NCI-H510A (cell line): ENCODE data around the gene HOMEZ.

ENCODE experiments used
- DNase-seq: peaks from one replicate; lab custom pipeline; 2025; lab: John Stamatoyannopoulos, UW

Gene HOMEZ

GRCh38 chr14:23307687-23308644, 22.0 kb upstream of the HOMEZ start:
- DNase-seq, result no peak

GRCh38 chr14:23307146-23307530, 21.2 kb upstream of the HOMEZ start:
- DNase-seq, result no peak

DNA sequence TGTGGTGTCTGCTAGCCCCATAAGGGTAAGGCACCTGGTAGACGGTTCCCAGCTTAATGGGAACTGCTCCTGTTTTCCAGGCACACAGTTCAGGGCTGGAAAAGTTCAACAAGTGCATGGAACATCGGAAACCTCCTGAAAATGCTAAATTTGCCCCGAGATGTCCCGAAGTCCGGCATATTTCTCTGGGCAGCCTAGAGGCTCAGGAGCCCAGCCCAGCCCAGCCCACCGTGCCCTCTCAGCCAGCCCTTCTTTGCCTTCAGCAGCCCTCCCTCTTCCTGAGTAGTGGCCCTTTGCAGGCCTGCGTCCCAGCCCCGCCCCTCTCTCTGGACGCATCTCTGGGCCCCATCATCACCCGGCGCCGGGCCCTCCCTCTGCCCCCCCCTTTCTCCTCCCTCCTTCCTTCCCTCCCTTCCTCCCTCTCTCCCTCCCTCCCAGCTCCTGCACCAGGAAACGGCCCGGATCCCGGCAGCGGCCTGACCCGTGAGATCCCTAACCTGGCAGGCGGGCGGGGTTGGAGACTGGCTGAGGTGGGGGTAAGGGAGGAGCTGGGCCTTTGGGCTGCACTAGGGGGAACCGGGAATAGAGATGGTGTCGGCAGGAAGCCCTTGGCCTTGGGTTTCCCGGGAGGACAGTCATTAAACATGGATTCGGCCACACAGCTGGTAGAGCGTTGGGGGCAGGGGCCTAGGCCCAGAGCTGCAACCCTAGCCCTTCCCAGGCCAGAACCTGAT, 20.6 kb upstream of the HOMEZ start, which contains the start of gene BCL2L2:
Gene BCL2L2 (plus strand): TSS at position 422 of the 734 bp plus-strand sequence. CDS start 935 bp downstream, outside the sequence.
- DNase-seq, result peak; percentile 95

DNA sequence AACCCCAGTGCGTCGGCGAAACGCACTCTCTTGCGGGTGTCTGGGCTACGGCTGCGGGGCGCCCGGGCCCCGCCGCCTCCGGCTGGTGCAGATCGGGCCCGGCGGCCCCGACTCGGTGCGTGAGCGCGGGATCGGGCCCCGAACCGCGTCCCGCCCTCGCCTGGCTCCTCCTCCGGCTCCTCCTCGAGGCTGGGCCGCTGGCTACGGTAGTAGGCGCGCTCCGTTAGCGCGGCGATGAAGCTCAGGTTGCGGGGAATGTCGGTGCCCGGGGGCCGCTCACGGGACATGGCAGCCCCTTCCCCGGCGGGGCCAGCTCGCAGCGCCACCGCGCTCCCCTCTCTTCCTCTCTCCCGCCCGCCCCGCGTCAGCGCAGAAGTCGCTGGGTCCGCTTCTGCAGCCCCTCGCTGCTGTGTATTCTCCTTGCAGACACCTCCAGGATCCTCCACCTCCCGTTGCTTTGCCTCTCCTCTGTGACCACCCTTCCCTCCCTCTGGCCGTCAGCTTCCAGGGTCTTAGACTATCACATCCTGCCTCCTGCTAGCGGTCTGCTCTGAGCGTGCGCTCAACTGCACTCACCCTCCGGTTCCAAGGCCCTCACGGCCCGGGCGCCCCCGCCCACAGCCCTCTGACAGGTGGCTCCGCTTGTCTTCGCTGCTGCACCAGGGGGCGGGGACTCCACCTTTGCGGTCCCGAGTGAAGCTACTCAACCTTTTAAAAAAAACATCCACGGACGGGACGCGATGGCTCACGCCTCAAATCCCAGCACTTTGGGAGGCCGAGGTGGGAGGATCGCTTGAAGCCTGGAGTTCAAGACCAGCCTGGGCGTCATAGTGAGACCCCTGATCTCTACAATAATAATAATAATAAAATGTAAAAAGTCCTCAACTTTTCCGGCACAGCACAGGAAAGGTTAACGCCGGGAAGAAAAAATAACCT, 16.6 kb upstream of the HOMEZ start, which contains the start of gene PPP1R3E:
Gene PPP1R3E (minus strand): TSS at position 570 of the 936 bp plus-strand sequence. CDS start 283 bp downstream, at position 287.
- DNase-seq, result peak; percentile 47

GRCh38 chr14:23301969-23302289, 16.0 kb upstream of the HOMEZ start:
- DNase-seq, result no peak

- DNase-seq, result peak; percentile 97
These were observed 15.5 kb upstream of the HOMEZ start for GRCh38 chr14:23301288-23301968.

- peak; percentile 17 for DNase-seq
These were observed 14.8 kb upstream of the HOMEZ start for GRCh38 chr14:23300687-23301223.

DNA sequence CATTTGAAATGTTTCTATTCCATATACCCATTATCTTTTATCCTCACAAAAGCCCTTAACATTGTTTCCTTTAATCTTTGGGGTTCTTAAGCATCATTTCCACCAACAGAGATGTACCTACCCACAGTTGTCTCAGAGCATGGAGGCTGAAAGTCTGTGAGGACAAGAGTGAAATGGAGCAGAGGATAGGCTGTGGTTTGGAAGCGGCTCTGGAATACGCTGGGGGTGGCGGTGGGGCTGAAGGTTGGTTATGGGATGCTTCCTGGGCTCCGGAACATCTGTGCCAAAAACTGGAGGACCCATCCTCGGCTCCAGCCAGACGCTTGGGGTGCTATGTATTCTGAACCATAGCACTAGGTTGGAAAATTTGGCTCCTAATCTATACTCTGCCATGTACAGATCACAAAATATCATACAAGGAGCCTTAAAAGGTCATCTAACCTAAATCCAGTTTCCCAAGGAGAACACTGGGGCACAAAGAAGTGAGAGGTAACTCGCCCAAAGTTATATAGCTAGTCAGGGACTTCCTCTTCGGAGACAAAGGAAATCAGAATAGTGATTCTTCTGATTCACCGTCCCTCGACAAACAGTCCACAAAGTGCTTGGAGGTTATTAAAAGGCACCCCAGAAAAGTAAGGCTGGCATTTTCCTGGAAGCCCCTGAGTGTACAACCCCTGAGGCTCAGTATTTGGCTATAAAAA, 14.2 kb upstream of the HOMEZ start:
- DNase-seq, result no peak

- no peak for DNase-seq
These were observed 13.5 kb upstream of the HOMEZ start for GRCh38 chr14:23299211-23299957.

DNA sequence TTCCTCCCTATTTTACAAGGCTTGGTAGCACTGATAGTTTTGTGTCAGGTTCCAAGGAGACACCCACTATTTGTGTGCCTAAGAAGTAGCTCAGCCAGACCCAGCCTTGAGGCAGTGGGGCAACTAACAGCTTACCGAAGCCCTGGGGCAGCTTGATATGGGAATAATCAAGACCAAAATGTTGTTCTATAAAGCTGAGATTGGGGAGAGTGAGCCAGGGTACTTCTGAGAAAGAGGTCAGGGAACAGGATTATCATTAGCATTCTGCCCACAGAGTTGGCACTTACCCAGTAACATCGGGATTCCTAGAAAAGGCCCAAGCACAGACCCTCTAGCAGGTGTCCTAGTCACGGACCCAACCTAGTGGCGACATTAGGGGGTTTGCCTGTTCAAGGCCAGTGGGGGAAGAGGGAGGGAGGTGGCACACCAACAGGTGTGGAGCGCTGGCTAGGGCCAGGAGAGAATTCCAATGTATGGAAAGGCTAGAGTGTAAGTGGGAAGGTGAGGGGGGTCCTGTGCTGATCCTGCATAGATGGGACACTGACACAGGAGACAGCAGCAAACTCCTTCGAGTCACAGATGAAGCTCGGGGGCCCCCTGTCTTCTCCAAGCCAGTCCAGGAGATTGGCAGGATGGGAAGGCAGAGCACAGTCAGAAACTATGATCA, 11.8 kb upstream of the HOMEZ start:
- DNase-seq, result no peak

DNA sequence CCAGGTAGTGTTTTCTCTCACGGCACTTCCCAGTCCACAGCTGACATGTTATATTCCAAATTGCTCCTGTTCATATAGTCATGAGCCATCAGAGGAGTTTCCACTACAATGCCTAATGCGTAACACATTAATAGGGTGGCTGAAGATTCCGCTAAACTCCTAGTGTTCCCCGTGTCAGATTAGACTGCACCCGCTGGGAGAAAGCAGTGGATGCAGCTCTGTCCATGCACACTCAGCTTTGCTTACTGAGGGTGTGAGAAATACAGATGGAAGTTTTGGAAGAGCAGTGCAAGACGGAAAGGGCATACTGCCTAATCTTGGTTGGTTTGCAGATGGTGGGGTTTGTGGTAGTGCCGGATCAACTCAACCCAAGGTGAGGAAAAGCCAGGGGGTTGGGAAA, 11.2 kb upstream of the HOMEZ start:
- no peak for DNase-seq

DNA sequence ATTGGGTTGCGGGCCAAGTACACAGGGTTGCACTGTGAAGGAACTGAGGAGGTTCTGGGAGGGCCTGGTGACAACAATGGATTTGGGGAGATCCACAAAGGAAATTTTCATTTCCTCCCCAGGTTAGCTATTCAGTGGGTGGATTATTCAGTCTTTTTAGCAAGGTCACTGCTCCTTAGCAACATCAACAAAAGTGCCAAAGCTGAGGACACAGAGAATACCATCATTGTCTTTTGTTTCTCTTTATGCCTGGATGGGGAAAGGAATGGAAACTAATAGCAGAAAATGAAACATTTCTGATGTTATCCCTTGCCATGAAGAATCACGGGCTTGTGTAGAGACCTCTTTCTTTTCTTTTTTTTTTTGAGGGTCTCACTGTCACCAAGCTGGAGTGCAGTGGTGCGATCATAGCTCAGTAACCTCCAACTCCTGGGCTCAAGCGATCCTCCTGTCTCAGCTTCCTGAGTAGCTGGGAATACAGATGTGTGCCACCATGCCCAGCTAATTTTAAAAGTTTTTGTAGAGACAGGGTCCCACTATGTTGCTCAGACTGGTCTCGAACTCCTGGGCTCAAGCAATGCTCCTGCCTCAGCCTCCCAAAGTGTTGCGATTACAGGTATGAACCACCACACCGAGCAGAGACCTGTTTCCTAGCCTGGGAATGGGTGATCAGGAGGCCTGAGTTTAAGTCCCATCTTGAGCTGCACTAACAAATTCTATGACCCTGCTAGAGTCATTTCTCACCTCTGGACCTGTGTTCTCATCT, 10.3 kb upstream of the HOMEZ start:
- DNase-seq, result no peak

GRCh38 chr14:23294734-23295561, 9.0 kb upstream of the HOMEZ start:
- DNase-seq, result no peak

DNA sequence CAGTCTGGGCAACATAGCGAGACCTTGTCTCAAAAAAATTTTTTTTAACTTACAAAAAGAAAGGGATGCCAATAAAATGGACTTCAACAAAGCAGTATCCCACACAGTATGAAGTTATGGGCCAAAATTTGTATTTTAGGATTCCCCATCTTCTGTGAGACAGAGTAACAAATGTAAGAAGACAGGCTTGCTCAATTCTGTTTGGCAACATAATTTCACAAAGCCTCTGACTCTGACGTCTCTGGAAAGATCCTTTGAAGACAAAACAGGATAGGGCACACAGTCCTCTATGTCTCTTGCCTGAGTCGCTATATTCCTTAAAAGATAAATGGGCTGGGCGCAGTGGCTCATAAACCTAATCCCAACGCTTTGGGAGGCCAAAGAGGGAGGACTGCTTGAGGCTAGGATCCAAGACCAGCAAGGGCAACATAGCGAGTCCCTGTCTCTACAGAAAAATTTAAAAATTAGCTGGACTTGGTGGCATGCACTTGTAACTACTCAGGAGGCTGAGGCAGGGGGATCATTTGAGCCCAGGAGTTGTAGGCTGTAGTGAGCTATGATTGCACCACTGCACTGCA, 1.1 kb upstream of the HOMEZ start:
- DNase-seq, result no peak

DNA sequence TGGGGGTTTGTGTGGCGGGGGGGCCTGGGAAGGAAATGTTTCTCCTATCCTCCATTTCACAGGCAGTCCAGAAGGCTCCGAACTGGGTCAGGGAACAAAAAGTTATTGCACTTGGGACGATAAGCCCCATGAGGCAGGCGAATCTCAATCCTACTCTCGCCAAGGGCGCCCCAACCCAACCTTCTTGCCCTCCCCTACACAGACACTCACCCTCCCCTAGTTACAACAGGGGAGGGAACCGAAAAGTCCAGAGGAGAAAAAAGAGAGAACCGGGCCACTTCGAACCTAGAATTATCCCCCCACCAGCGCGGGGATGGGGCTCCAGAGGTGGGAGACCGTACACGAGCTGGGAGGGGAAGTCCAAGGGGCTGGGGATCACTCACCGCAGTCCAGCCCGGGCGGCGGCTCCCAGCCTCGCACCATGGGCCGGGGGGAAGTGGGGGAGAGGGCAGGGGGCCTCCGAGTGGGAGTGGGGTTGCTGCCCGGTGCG, 357 bp downstream of the HOMEZ start:
- DNase-seq, result no peak

DNA sequence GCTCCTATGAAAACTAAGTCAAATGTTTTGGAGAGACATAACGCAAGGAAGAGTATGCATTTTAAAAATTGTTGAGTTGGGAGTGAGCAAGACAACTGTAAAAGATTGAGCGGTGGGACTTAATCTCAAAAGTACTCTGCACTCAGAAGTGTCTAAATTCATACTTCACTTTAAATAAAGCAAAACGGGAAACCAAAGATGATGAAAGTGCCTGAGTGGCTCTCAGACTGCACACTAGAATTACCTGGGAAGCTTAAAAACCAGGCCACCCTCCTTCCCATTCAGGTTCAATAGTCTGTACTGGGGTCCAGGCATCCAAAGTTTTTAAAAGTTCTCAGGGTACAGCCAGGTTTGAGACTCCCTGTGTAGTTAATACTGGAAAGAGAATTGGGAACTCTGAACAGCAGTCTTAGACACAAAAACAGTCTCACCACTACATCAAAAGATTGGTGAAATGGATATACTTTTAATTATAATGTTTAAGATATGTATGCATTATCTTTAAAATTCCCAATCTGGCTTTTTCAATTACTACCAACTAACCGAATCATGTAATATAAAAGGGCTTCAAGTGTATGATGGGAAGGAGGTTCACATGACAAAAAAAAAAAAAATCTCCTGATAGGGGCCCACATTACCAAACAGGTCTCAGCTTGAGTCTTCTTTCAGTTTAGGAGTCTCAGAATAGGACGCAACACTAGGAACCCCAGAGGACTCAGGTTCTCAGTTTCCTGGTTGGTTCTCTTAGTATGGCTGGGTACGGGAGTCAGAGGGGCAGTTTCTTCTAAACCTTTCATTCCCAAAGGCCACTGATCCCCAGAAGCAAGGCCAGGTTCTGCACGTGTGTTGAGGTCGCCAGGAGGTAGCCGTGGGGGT, 1.0 kb downstream of the HOMEZ start:
- DNase-seq, result no peak
